Measurements from ENCODE around the gene ZNF135. TPM values are rescaled to one million over a fixed set of nuclear protein-coding genes. Genes with fewer than 3 reads are reported as not detected.

The ZNF135 gene
- total and polyA plus RNA-seq, 4 donors, result 0.31 to 1.5 (median 0.42) TPM

DNA sequence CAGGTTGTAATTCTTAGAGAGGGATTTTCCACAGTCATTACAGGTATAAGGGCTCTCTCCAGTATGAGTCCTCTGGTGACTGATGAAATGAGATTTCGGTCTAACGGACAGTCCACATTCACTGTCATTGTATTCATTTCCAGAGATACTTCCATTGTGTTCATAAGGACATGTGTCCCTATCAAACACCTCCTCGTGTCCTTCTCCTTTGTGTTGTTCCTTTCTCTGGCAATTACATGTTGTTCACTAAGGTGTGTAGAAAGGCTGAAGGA, 49.4 kb downstream of the ZNF135 start:
- WGBS, result 84% methylated on average over 3 of the region's 3 CpGs

DNA sequence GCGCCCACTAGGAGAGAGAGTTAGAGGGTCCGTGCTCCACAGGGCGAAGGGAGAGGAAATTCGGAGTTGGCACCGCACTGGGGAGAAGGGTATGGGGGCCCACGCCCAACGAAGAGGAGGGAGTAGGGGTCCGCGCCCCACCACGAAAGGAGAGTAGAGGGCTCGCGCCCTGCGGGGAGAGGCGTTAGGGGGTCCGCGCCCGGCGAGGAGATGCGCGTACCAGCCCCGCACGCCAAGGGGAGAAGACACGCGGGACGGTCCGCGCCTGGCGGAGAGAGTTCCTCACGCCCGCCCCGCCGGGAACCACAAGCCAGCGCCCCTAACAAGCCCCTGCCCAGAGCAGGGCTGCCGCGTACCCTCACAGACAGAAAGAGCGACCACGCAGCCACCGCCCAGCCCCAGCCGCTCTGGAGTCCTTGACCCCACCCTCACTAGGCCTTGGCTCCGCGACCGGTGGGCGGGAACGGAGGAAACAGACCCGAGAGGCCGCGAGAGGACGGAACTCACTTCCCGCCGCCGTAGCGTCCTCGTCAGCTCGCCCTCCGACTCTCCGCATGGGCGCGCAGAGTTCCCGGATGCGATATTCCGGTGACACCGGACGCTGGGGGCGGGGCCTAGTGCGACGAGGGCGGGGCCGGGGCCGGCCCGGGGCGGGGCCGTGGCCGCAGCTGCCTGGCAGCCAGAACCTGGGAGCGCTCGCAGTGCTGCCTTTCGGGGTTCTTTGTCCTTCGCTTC, 58.9 kb downstream of the ZNF135 start:
- H3K4me3 ChIP-seq (ENCODE audit: low read depth in 1 of 3, low read length in 3 of 3), result peak overlapping the region; percentile 21 to 52 (median 32)
- DNase-seq (ENCODE audit: low spot score), result no peak
- H3K27ac ChIP-seq (ENCODE audit: low read depth in 1 of 2, low read length in 2 of 2), result no peak overlapping the region

More for the DNA sequence above, 49.4 kb downstream of the ZNF135 start:
- Histone ChIP-seq H3K27me3 (ENCODE audit: control insufficient read depth in 4 of 4, insufficient read depth in 4 of 4, low read length in 3 of 4) (no peaks in the 10 kb centered on the region), H3K9me3 (ENCODE audit: control insufficient read depth in 4 of 4, low read length in 3 of 4) (peaks cover 43 to 70% (median 57%) of the 10 kb centered on the region in 4 donors), H3K27ac (ENCODE audit: low read depth in 1 of 2, low read length in 2 of 2) (no peak overlapping the region), H3K4me3 (ENCODE audit: low read depth in 1 of 3, low read length in 3 of 3) (peak overlapping the region in 1 of 3 donors; percentile 25), H3K9ac (ENCODE audit: low read depth in 1 of 2, low read length in 2 of 2) (no peak overlapping the region), H3K4me1 (ENCODE audit: control insufficient read depth in 4 of 4, insufficient read depth in 4 of 4, low read length in 3 of 4) (no peaks in the 10 kb centered on the region), H3K36me3 (ENCODE audit: control insufficient read depth in 4 of 4, insufficient read depth in 3 of 4, low read depth in 1 of 4, low read length in 3 of 4) (no peaks in the 10 kb centered on the region)
- TF ChIP-seq RXRA (IDR thresholded peaks at IDR 0.05) (no peak), TAF1 (conservative IDR thresholded peaks at IDR 0.05) (no peak), JUND (IDR thresholded peaks at IDR 0.05) (no peak), NR2F2 (IDR thresholded peaks at IDR 0.05) (no peak), SP1 (IDR thresholded peaks at IDR 0.05) (no peak), YY1 (IDR thresholded peaks at IDR 0.05) (no peak), RAD21 (IDR thresholded peaks at IDR 0.05) (no peak), HNF4A (conservative IDR thresholded peaks at IDR 0.05) (no peak)
- TF ChIP-seq, protein P1, sequence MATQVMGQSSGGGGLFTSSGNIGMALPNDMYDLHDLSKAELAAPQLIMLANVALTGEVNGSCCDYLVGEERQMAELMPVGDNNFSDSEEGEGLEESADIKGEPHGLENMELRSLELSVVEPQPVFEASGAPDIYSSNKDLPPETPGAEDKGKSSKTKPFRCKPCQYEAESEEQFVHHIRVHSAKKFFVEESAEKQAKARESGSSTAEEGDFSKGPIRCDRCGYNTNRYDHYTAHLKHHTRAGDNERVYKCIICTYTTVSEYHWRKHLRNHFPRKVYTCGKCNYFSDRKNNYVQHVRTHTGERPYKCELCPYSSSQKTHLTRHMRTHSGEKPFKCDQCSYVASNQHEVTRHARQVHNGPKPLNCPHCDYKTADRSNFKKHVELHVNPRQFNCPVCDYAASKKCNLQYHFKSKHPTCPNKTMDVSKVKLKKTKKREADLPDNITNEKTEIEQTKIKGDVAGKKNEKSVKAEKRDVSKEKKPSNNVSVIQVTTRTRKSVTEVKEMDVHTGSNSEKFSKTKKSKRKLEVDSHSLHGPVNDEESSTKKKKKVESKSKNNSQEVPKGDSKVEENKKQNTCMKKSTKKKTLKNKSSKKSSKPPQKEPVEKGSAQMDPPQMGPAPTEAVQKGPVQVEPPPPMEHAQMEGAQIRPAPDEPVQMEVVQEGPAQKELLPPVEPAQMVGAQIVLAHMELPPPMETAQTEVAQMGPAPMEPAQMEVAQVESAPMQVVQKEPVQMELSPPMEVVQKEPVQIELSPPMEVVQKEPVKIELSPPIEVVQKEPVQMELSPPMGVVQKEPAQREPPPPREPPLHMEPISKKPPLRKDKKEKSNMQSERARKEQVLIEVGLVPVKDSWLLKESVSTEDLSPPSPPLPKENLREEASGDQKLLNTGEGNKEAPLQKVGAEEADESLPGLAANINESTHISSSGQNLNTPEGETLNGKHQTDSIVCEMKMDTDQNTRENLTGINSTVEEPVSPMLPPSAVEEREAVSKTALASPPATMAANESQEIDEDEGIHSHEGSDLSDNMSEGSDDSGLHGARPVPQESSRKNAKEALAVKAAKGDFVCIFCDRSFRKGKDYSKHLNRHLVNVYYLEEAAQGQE (IDR thresholded peaks at IDR 0.05), result no peak
- TF ChIP-seq, protein P2, sequence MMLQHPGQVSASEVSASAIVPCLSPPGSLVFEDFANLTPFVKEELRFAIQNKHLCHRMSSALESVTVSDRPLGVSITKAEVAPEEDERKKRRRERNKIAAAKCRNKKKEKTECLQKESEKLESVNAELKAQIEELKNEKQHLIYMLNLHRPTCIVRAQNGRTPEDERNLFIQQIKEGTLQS (IDR thresholded peaks at IDR 0.05), result no peak
- TF ChIP-seq, protein P3, sequence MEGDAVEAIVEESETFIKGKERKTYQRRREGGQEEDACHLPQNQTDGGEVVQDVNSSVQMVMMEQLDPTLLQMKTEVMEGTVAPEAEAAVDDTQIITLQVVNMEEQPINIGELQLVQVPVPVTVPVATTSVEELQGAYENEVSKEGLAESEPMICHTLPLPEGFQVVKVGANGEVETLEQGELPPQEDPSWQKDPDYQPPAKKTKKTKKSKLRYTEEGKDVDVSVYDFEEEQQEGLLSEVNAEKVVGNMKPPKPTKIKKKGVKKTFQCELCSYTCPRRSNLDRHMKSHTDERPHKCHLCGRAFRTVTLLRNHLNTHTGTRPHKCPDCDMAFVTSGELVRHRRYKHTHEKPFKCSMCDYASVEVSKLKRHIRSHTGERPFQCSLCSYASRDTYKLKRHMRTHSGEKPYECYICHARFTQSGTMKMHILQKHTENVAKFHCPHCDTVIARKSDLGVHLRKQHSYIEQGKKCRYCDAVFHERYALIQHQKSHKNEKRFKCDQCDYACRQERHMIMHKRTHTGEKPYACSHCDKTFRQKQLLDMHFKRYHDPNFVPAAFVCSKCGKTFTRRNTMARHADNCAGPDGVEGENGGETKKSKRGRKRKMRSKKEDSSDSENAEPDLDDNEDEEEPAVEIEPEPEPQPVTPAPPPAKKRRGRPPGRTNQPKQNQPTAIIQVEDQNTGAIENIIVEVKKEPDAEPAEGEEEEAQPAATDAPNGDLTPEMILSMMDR (IDR thresholded peaks at IDR 0.05; ENCODE audit: low read depth, low read length, missing input control), result no peak
- no peak for DNase-seq (ENCODE audit: low spot score)

More for the DNA sequence above, 58.9 kb downstream of the ZNF135 start:
- WGBS, result 9% methylated on average over 77 of the region's 77 CpGs
- TF ChIP-seq, protein P4, sequence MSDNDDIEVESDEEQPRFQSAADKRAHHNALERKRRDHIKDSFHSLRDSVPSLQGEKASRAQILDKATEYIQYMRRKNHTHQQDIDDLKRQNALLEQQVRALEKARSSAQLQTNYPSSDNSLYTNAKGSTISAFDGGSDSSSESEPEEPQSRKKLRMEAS (IDR thresholded peaks at IDR 0.05), result no peak
- TF ChIP-seq YY1 (IDR thresholded peaks at IDR 0.05), result no peak
- TF ChIP-seq SP1 (IDR thresholded peaks at IDR 0.05), result no peak
- Histone ChIP-seq H3K27me3 (ENCODE audit: control insufficient read depth in 4 of 4, insufficient read depth in 4 of 4, low read length in 3 of 4) (peaks cover 0 to 2% (median 0%) of the 10 kb centered on the region in 4 donors), H3K9me3 (ENCODE audit: control insufficient read depth in 4 of 4, low read length in 3 of 4) (peaks cover 56 to 81% (median 68%) of the 10 kb centered on the region in 4 donors), H3K4me1 (ENCODE audit: control insufficient read depth in 4 of 4, insufficient read depth in 4 of 4, low read length in 3 of 4) (no peaks in the 10 kb centered on the region), H3K9ac (ENCODE audit: low read depth in 1 of 2, low read length in 2 of 2) (no peak overlapping the region), H3K36me3 (ENCODE audit: control insufficient read depth in 4 of 4, insufficient read depth in 3 of 4, low read depth in 1 of 4, low read length in 3 of 4) (peaks cover 0 to 6% (median 0%) of the 10 kb centered on the region in 4 donors)

All from liver (tissue), 9 donors.